DOHH2 (cell line): ENCODE measurements around the gene CAMKV.

Experiments
- H3F3A ChIP-seq: fragments of 200-600 bp; sonication (generic), shearing (Covaris generic); 2 replicates; pipeline ENCODE4 v1.6.0; 2016; ENCODE audit warnings: antibody characterized with exemption, mild to moderate bottlenecking; ENCODE audit not compliant: control insufficient read depth, insufficient read depth
- H3K27ac ChIP-seq: fragments of 200-600 bp; sonication (generic); 2 replicates; pipeline ENCODE4 v1.5.1; 2014; ENCODE audit warnings: low read depth, mild to moderate bottlenecking, low read length, moderate library complexity
- H3K27me3 ChIP-seq: fragments of 200-600 bp; sonication (generic); 2 replicates; pipeline ENCODE4 v1.6.1; 2014; ENCODE audit warnings: mild to moderate bottlenecking, low read length, mixed read lengths; ENCODE audit not compliant: control insufficient read depth
- H3K36me3 ChIP-seq: fragments of 200-600 bp; sonication (generic); 2 replicates; pipeline ENCODE4 v1.6.1; 2014; ENCODE audit warnings: mild to moderate bottlenecking, low read length, moderate library complexity, mixed read lengths; ENCODE audit not compliant: control insufficient read depth
- H3K4me1 ChIP-seq: fragments of 200-600 bp; sonication (generic); 2 replicates; pipeline ENCODE4 v1.6.1; 2014; ENCODE audit warnings: mild to moderate bottlenecking, low read length, mixed read lengths; ENCODE audit not compliant: control insufficient read depth
- H3K4me2 ChIP-seq: fragments of 200-600 bp; sonication (generic); 2 replicates; pipeline ENCODE4 v1.6.0; 2014; ENCODE audit warnings: mild to moderate bottlenecking, low read length, moderate library complexity
- H3K4me3 ChIP-seq: fragments of 200-600 bp; sonication (generic); 2 replicates; pipeline ENCODE4 v1.5.1; 2014; ENCODE audit warnings: mild to moderate bottlenecking, low read length, mixed read lengths
- H3K79me2 ChIP-seq: fragments of 200-600 bp; sonication (generic); 2 replicates; pipeline ENCODE4 v1.6.1; 2014; ENCODE audit warnings: mild to moderate bottlenecking, low read length, mixed read lengths; ENCODE audit not compliant: control insufficient read depth
- H3K9me2 ChIP-seq: fragments of 200-600 bp; sonication (generic); replicated peaks from 2 replicates; pipeline ENCODE4 v1.6.1; 2014; ENCODE audit warnings: mild to moderate bottlenecking, low read length, mixed read lengths; ENCODE audit not compliant: control insufficient read depth
- H3K9me3 ChIP-seq: fragments of 200-600 bp; sonication (generic); 2 replicates; pipeline ENCODE4 v1.6.1; 2014; ENCODE audit warnings: antibody characterized with exemption, low read length, mixed read lengths; ENCODE audit not compliant: control insufficient read depth, insufficient read depth
- H4K20me1 ChIP-seq: fragments of 200-600 bp; sonication (generic); 2 replicates; pipeline ENCODE4 v1.6.0; 2014; ENCODE audit warnings: low read depth, mild to moderate bottlenecking, antibody characterized with exemption, low read length, moderate library complexity; ENCODE audit not compliant: control insufficient read depth, insufficient read depth
- EZH2phosphoT487 ChIP-seq: fragments of 200-600 bp; sonication (generic); IDR thresholded peaks from 2 replicates; pipeline ENCODE4 v1.6.1; 2017; ENCODE audit warnings: borderline replicate concordance, mild to moderate bottlenecking, antibody characterized with exemption, low read length, moderate library complexity, mixed read lengths
- TF ChIP-seq, protein P1 (sequence below): fragments of 200-600 bp; sonication (generic); IDR thresholded peaks from one replicate; pipeline ENCODE4 v1.5.1; 2014; ENCODE audit warnings: antibody characterized with exemption, mild to moderate bottlenecking, low read depth, low read length; ENCODE audit not compliant: poor library complexity, severe bottlenecking

The CAMKV gene

DNA sequence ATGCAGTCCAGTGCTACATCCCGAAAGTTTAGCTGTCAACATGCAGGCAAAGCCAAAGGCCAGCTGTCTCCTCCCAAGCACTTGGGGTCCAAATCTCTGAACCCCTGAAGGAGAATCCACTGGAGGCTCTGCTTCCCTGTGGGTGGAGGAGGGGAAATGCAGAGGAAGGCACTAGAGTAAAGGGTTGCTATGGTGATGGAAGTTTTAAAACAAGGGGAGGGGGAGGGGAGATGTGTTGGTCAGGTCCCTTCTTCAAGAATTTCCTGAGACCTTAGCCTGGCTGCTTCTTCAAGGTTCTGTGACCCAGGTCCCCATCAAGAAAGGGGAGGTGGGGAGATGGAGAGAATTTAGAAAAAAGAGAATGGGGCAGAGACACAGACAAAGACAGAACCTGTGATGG, 2.3 kb downstream of the CAMKV start:
- H3K4me3 ChIP-seq: no peak overlapping the region
- H3K9me3 ChIP-seq: no peaks in the 10 kb centered on the region
- peaks cover 16% of the 10 kb centered on the region for H3K4me1 ChIP-seq
- no peak overlapping the region for H3K4me2 ChIP-seq
- TF ChIP-seq EZH2phosphoT487: no peak
- TF ChIP-seq, protein P1, sequence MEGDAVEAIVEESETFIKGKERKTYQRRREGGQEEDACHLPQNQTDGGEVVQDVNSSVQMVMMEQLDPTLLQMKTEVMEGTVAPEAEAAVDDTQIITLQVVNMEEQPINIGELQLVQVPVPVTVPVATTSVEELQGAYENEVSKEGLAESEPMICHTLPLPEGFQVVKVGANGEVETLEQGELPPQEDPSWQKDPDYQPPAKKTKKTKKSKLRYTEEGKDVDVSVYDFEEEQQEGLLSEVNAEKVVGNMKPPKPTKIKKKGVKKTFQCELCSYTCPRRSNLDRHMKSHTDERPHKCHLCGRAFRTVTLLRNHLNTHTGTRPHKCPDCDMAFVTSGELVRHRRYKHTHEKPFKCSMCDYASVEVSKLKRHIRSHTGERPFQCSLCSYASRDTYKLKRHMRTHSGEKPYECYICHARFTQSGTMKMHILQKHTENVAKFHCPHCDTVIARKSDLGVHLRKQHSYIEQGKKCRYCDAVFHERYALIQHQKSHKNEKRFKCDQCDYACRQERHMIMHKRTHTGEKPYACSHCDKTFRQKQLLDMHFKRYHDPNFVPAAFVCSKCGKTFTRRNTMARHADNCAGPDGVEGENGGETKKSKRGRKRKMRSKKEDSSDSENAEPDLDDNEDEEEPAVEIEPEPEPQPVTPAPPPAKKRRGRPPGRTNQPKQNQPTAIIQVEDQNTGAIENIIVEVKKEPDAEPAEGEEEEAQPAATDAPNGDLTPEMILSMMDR: no peak
- no peaks in the 10 kb centered on the region for H4K20me1 ChIP-seq
- H3K79me2 ChIP-seq: no peaks in the 10 kb centered on the region
- no peak overlapping the region for H3K27ac ChIP-seq
- H3K27me3 ChIP-seq: peaks cover 61% of the 10 kb centered on the region
- no peaks in the 10 kb centered on the region for H3K9me2 ChIP-seq
- no peaks in the 10 kb centered on the region for H3F3A ChIP-seq
- no peaks in the 10 kb centered on the region for H3K36me3 ChIP-seq

DNA sequence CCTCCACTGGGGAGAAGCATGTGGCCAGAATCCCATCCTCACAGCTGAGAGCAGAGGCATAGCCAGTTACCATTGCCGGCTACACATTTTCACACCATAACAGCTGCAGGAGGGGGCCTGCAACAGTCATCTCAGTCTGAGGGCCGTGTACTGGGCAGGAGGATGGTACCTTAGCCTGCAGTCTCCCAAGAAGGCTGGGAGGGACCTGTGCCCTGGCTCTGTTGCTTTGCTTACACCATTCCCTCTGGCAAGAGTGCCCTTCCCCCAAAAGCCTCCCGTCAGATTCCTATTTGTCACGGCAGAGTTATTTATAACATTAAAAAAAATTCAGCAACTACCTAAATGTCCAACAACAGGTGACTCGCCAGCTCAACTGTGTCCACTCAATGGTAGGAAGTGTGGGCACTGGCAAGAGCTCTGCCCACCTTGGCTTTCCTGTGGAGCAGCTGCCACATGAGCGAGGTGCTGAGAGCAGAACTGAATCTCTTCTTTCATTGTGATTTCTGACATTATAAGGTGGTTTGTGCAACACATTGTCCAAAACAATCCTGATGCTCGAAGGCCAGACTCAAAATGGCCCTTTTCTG, 4.4 kb downstream of the CAMKV start:
- no peak overlapping the region for H3K4me2 ChIP-seq
- H3K27me3 ChIP-seq: peaks cover 52% of the 10 kb centered on the region
- H3K36me3 ChIP-seq: no peaks in the 10 kb centered on the region
- no peaks in the 10 kb centered on the region for H4K20me1 ChIP-seq
- no peak for TF ChIP-seq EZH2phosphoT487
- TF ChIP-seq, protein P1: no peak
- H3F3A ChIP-seq: no peaks in the 10 kb centered on the region
- H3K9me2 ChIP-seq: no peaks in the 10 kb centered on the region
- H3K4me3 ChIP-seq: no peak overlapping the region
- no peak overlapping the region for H3K27ac ChIP-seq
- H3K4me1 ChIP-seq: peaks cover 16% of the 10 kb centered on the region
- no peaks in the 10 kb centered on the region for H3K9me3 ChIP-seq
- H3K79me2 ChIP-seq: no peaks in the 10 kb centered on the region

DNA sequence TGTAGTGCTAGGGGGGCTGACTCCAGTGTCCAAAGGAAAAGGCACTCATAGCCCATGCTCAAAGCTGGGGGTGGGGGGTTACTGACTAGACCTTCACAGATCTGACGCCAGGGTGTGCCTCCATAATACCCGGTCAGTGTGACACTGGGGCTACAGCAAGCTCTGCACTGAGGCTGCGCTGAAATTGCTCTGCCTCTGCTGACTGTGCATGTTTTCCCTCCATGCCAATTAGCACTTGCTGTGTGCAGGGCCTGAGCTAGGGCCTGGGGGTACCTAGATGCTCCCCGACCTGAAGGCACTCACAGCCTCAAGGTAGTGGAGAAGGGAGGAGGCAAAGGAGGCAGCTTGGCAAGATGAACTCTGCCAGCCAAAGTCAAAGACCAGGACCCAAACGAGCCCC, 5.2 kb downstream of the CAMKV start:
- no peaks in the 10 kb centered on the region for H3K36me3 ChIP-seq
- H3K27me3 ChIP-seq: peaks cover 47% of the 10 kb centered on the region
- H3K4me1 ChIP-seq: peaks cover 8% of the 10 kb centered on the region
- TF ChIP-seq EZH2phosphoT487: no peak
- TF ChIP-seq, protein P1: no peak
- H3K4me3 ChIP-seq: no peak overlapping the region
- no peaks in the 10 kb centered on the region for H3K9me2 ChIP-seq
- no peaks in the 10 kb centered on the region for H4K20me1 ChIP-seq
- no peaks in the 10 kb centered on the region for H3F3A ChIP-seq
- H3K9me3 ChIP-seq: no peaks in the 10 kb centered on the region
- no peaks in the 10 kb centered on the region for H3K79me2 ChIP-seq
- no peak overlapping the region for H3K4me2 ChIP-seq
- no peak overlapping the region for H3K27ac ChIP-seq
